B cell (primary cell): ENCODE results near the gene AREL1. TPM values are rescaled to one million over a fixed set of nuclear protein-coding genes. Genes with fewer than 3 reads are reported as not detected.

Experiments used
- ATAC-seq: fragments of 200-7000 bp; cut with Tn5 transposase; one replicate; pipeline ENCODE4 v1.10.0; 2021; ENCODE audit warnings: low read depth, mild to moderate bottlenecking, moderate number of reproducible peaks, moderate library complexity
- CTCF ChIA-PET: fragments of 350-600 bp; sonication (Branson Sonifier 250); formaldehyde crosslinking; loops from one replicate; lab custom pipeline; 2021; ENCODE audit warnings: antibody characterized with exemption, inconsistent platforms; lab: Charles Lee
- POLR2A ChIA-PET: fragments of 350-600 bp; sonication (Branson Sonifier 250); formaldehyde crosslinking; loops from one replicate; lab custom pipeline; 2021; ENCODE audit warnings: antibody characterized with exemption; lab: Charles Lee
- DNase-seq: peaks from one replicate; pipeline ENCODE4 v3.0.0; 2013
- H2AFZ ChIP-seq: 2 replicates; pipeline ENCODE4 v1.6.1; 2012; ENCODE audit warnings: mild to moderate bottlenecking, low read depth, low read length; ENCODE audit not compliant: insufficient read depth, poor library complexity, severe bottlenecking
- H3K27ac ChIP-seq, 2 donors: 1 replicate in 1 of 2; 2 replicates in 1 of 2; pipeline ENCODE4 v1.5.1; 2012 to 2013; ENCODE audit warnings: low read length in 2 of 2, mild to moderate bottlenecking in 2 of 2, moderate library complexity in 1 of 2
- H3K27me3 ChIP-seq, 4 experiments: fragments of 200-600 bp in 1 of 4; sonication (generic) in 1 of 4; replicated peaks in 1 of 4; 1 replicate in 2 of 4; 2 replicates in 2 of 4; pipeline versions ENCODE4 v1.6.1 to v1.7.0; 2013 to 2016; ENCODE audit warnings: low read length in 3 of 4, mild to moderate bottlenecking in 2 of 4, mixed read lengths in 1 of 4, moderate library complexity in 1 of 4; ENCODE audit not compliant: insufficient read depth in 4 of 4, control insufficient read depth in 3 of 4; ENCODE audit errors: control extremely low read depth in 1 of 4
- H3K36me3 ChIP-seq, 2 experiments: replicated peaks in 1 of 2; 1 replicate in 1 of 2; 2 replicates in 1 of 2; pipeline versions ENCODE4 v1.6.1 to v1.7.1; 2013; ENCODE audit warnings: low read length in 1 of 2; ENCODE audit not compliant: insufficient read depth in 2 of 2, control insufficient read depth in 1 of 2; ENCODE audit errors: control extremely low read depth in 1 of 2, extremely low read depth in 1 of 2
- H3K4me1 ChIP-seq, 2 donors: fragments of 200-600 bp in 1 of 2; sonication (generic) in 1 of 2; 1 replicate in 1 of 2; 2 replicates in 1 of 2; pipeline versions ENCODE4 v1.5.1 to v1.6.1; 2013 to 2017; ENCODE audit warnings: low read length in 2 of 2; ENCODE audit not compliant: control insufficient read depth in 2 of 2, insufficient read depth in 2 of 2
- H3K4me2 ChIP-seq: replicated peaks from 2 replicates; pipeline ENCODE3; 2012; ENCODE audit warnings: mild to moderate bottlenecking, low read depth, low read length; ENCODE audit not compliant: poor library complexity, severe bottlenecking
- H3K4me3 ChIP-seq, 5 experiments: fragments of 200-600 bp in 1 of 5; sonication (generic) in 1 of 5; 1 replicate in 3 of 5; 2 replicates in 2 of 5; pipeline versions ENCODE4 v1.5.1 to v1.7.0; 2011 to 2016; ENCODE audit warnings: low read length in 4 of 5, mild to moderate bottlenecking in 4 of 5, low read depth in 2 of 5, control low read depth in 1 of 5, moderate library complexity in 1 of 5; ENCODE audit not compliant: insufficient read depth in 1 of 5; ENCODE audit errors: control extremely low read depth in 1 of 5, extremely low read depth in 1 of 5
- H3K79me2 ChIP-seq: fragments of 200-600 bp; sonication (generic); one replicate; pipeline ENCODE4 v1.6.0; 2016; ENCODE audit warnings: low read length; ENCODE audit not compliant: control insufficient read depth, insufficient read depth
- H3K9ac ChIP-seq: fragments of 200-600 bp; sonication (generic); 2 replicates; pipeline ENCODE4 v1.6.1; 2017; ENCODE audit warnings: mild to moderate bottlenecking, low read length, moderate library complexity
- H3K9me3 ChIP-seq, 3 donors: one replicate each; pipeline versions ENCODE4 v1.6.1 to v1.7.1; 2013; ENCODE audit warnings: low read length in 2 of 3; ENCODE audit not compliant: control insufficient read depth in 2 of 3, insufficient read depth in 1 of 3; ENCODE audit errors: control extremely low read depth in 1 of 3
- H4K20me1 ChIP-seq: 2 replicates; pipeline ENCODE4 v1.6.0; 2012; ENCODE audit warnings: mild to moderate bottlenecking, low read length; ENCODE audit not compliant: insufficient read depth, control insufficient read depth, poor library complexity, severe bottlenecking
- H3K27ac Mint-ChIP-seq: one replicate; pipeline ENCODE4 v1.8.0; 2021; ENCODE audit warnings: mixed read lengths
- H3K27me3 Mint-ChIP-seq: one replicate; pipeline ENCODE4 v1.8.0; 2021; ENCODE audit warnings: mixed read lengths
- H3K4me1 Mint-ChIP-seq: one replicate; pipeline ENCODE4 v1.8.0; 2021; ENCODE audit warnings: mixed read lengths
- H3K4me3 Mint-ChIP-seq: one replicate; pipeline ENCODE4 v1.8.0; 2021; ENCODE audit warnings: mixed read lengths
- H3K9me3 Mint-ChIP-seq: one replicate; pipeline ENCODE4 v1.8.0; 2022; ENCODE audit warnings: mixed read lengths; ENCODE audit not compliant: insufficient read depth
- EZH2 ChIP-seq: IDR thresholded peaks from 2 replicates; pipeline ENCODE4 v1.6.1; 2012; ENCODE audit warnings: borderline replicate concordance, low read depth, mild to moderate bottlenecking, moderate library complexity, low read length; ENCODE audit not compliant: insufficient read depth, poor library complexity, severe bottlenecking
- WGBS: methylation state at CpG from one replicate; pipeline ENCODE4 v1.1.5; 2013; ENCODE audit warnings: missing lambda C conversion rate; ENCODE audit not compliant: insufficient coverage; 5-methylcytosine and 5-hydroxymethylcytosine counted together
- intact Hi-C: fragments of 100-400 bp; cut with micrococcal nuclease; formaldehyde crosslinking; loops from one replicate; pipeline ENCODE4 v1.10.0; 2022
- polyA plus RNA-seq: library from polyadenylated mRNA; depleted of rRNA; stranded (reverse); fragments of >200 nt; gene quantifications from 2 replicates; pipeline ENCODE4 v1.2.3, GENCODE V29; 2012
- total RNA-seq, 2 donors: library from RNA; stranded (reverse); fragments of 120-200 nt in 1 of 2; gene quantifications; 1 replicate in 1 of 2; 2 replicates in 1 of 2; pipeline versions ENCODE4 v1.2.3 to v1.2.4, GENCODE V29; 2013 to 2022
- TF ChIP-seq, protein P1 (sequence below): fragments of 200-600 bp; IDR thresholded peaks from one replicate; pipeline ENCODE4 v1.8.0; 2022; ENCODE audit warnings: antibody characterized with exemption, mild to moderate bottlenecking

The AREL1 gene
- total and polyA plus RNA-seq, 2 donors (not counting 1 experiment from before 2014, with no cell fraction given) = 19.2 to 39.4 TPM

DNA sequence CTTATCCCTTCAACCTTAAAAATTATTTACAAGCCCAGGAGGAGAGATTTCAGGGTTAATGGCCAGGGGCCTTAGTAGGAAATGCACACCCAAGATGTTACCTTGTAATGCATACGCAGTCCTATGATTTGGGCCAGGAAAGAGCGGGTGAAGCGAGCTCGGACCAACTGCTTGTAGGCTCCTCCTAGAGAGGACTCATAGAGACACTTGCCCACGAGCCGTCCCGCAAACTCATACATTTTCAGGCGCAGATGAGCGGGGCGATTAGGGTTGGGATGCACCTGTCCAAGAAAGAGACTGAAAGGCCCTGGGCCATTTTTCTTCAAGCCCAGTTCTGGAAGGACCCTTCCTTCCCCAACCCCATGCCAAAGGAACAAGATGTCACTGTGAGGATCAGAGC, 43.0 kb downstream of the AREL1 start:
- no peak overlapping the region for H3K9ac ChIP-seq
- H3K79me2 ChIP-seq = no peaks in the 10 kb centered on the region
- no peak for DNase-seq
- POLR2A ChIA-PET = no interaction called here
- no peak overlapping the region for H3K4me2 ChIP-seq
- CTCF ChIA-PET = interaction anchor here (1.5 kb wide), 1 partner anchor 11 kb away, joined by 4 read pairs; no protein-coding TSS in a partner anchor
- Mint-ChIP-seq H3K4me3 (no peak overlapping the region), H3K27ac (no peak overlapping the region), H3K27me3 (no peaks in the 10 kb centered on the region), H3K4me1 (no peaks in the 10 kb centered on the region), H3K9me3 (no peaks in the 10 kb centered on the region)
- ATAC-seq = no peak
- intact Hi-C loops = no loop called here
- H3K4me1 ChIP-seq = no peaks in the 10 kb centered on the region
- no peak overlapping the region for H2AFZ ChIP-seq
- H4K20me1 ChIP-seq = no peaks in the 10 kb centered on the region
- TF ChIP-seq, protein P1, sequence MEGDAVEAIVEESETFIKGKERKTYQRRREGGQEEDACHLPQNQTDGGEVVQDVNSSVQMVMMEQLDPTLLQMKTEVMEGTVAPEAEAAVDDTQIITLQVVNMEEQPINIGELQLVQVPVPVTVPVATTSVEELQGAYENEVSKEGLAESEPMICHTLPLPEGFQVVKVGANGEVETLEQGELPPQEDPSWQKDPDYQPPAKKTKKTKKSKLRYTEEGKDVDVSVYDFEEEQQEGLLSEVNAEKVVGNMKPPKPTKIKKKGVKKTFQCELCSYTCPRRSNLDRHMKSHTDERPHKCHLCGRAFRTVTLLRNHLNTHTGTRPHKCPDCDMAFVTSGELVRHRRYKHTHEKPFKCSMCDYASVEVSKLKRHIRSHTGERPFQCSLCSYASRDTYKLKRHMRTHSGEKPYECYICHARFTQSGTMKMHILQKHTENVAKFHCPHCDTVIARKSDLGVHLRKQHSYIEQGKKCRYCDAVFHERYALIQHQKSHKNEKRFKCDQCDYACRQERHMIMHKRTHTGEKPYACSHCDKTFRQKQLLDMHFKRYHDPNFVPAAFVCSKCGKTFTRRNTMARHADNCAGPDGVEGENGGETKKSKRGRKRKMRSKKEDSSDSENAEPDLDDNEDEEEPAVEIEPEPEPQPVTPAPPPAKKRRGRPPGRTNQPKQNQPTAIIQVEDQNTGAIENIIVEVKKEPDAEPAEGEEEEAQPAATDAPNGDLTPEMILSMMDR = no peak
- TF ChIP-seq EZH2 = no peak
- H3K36me3 ChIP-seq = peaks cover 8 to 71% of the 10 kb centered on the region in 2 experiments
- H3K9me3 ChIP-seq = no peaks in the 10 kb centered on the region
- H3K27ac ChIP-seq = no peak overlapping the region
- no peaks in the 10 kb centered on the region for H3K27me3 ChIP-seq
- H3K4me3 ChIP-seq = no peak overlapping the region
- WGBS = 95% methylated on average over 10 of the region's 10 CpGs

DNA sequence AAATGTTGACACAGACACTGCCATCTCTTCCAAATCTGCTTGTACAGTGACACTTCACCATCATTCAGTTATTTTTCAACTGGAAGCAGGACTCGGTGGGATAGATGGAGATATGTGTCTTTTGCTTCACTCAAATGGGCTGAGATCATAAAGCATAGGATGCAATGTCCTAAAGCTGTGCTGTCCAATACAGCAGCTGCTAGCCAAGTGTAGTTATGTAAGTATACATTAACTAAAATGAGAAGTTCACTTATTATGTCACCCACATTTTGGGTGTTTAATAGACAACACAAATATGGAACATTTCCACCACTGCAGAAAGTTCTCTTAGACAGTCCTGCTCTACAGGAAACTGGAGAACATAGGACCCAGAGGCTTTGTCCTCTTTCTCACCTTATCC, 43.6 kb downstream of the AREL1 start:
- Histone ChIP-seq H4K20me1 (no peaks in the 10 kb centered on the region), H3K4me1 (no peaks in the 10 kb centered on the region), H3K4me3 (no peak overlapping the region), H3K9ac (no peak overlapping the region), H3K27me3 (no peaks in the 10 kb centered on the region), H3K79me2 (no peaks in the 10 kb centered on the region), H3K4me2 (no peak overlapping the region), H2AFZ (no peak overlapping the region), H3K27ac (no peak overlapping the region), H3K9me3 (no peaks in the 10 kb centered on the region), H3K36me3 (peaks cover 5 to 69% of the 10 kb centered on the region in 2 experiments)
- DNase-seq (no peak), ATAC-seq (no peak)
- Mint-ChIP-seq H3K27me3 (no peaks in the 10 kb centered on the region), H3K4me3 (no peak overlapping the region), H3K27ac (no peak overlapping the region), H3K4me1 (no peaks in the 10 kb centered on the region), H3K9me3 (no peaks in the 10 kb centered on the region)
- ChIA-PET CTCF (no interaction called here), POLR2A (no interaction called here)
- no peak for TF ChIP-seq EZH2
- TF ChIP-seq, protein P1 = no peak
- intact Hi-C loops = no loop called here
- WGBS = 100% methylated on average over 1 of the region's 1 CpG
